Pancreas (tissue), 10 donors: ENCODE measurements around the gene CHCHD3. TPM values are rescaled to one million over a fixed set of nuclear protein-coding genes. Genes with fewer than 3 reads are reported as not detected.
A peak's percentile ranks its signal among the peaks of the same experiment; 100 is the strongest.

Source experiments
- ATAC-seq, 4 donors: fragments of 200-7000 bp; cut with Tn5 transposase; one replicate each; pipeline versions ENCODE4 v1.8.0 to v1.9.1; 2020; ENCODE audit warnings: mild to moderate bottlenecking in 4 of 4, moderate library complexity in 4 of 4
- DNase-seq, 6 donors: peaks; one replicate each; pipeline ENCODE4 v3.0.0-alpha.2; 2020
- FAIRE-seq: peaks from 2 replicates; lab custom pipeline; 2012; peaks lifted over from hg19 to GRCh38; lab: Jason Lieb, UNC
- H3K27ac ChIP-seq, 4 donors: fragments of 200-600 bp; sonication (generic); 1 replicate in 3 of 4; 2 replicates in 1 of 4; pipeline versions ENCODE4 v1.5.0 to v1.8.0; 2020
- H3K27me3 ChIP-seq, 4 donors: fragments of 200-600 bp; one replicate each; pipeline ENCODE4 v1.8.0; 2021
- H3K36me3 ChIP-seq, 3 donors: fragments of 200-600 bp; sonication (generic) in 1 of 3; one replicate each; pipeline versions ENCODE4 v1.5.0 to v1.8.0; 2020 to 2021
- H3K4me1 ChIP-seq, 3 donors: fragments of 200-600 bp; one replicate each; pipeline ENCODE4 v1.8.0; 2021
- H3K4me3 ChIP-seq, 4 donors: fragments of 200-600 bp; sonication (generic) in 2 of 4; one replicate each; pipeline versions ENCODE4 v1.5.0 to v1.8.0; 2020 to 2021
- H3K9me3 ChIP-seq, 4 donors: fragments of 200-600 bp; one replicate each; pipeline ENCODE4 v1.8.0; 2021
- CTCF ChIP-seq, 4 donors: fragments of 200-600 bp; sonication (generic) in 3 of 4; IDR thresholded peaks; one replicate each; pipeline versions ENCODE4 v1.5.0 to v1.8.0; 2021; ENCODE audit warnings: antibody characterized with exemption in 4 of 4
- WGBS, 2 donors: extraction: QIAGEN DNeasy Blood & Tissue Kit; methylation state at CpG; one replicate each; pipeline ENCODE4 v1.1.7; 2013; 5-methylcytosine and 5-hydroxymethylcytosine counted together
- intact Hi-C, 3 donors: fragments of 100-400 bp; cut with DNase I; formaldehyde crosslinking; loops; one replicate each; pipeline versions ENCODE4 v1.11.1 to v1.14.2; 2022
- polyA plus RNA-seq, 2 donors: library from polyadenylated mRNA; stranded (reverse); fragments of 200-250 nt; gene quantifications; one replicate each; pipeline ENCODE4 v1.2.3, GENCODE V29; 2013
- total RNA-seq, 6 donors: library from RNA; stranded (reverse); fragmentation: NEBNext Ultra II Directional in 4 of 6; extraction: Animal tissue kit (Norgen Biotek cat#: 25700) in 4 of 6; gene quantifications; one replicate each; pipeline versions ENCODE4 v1.2.1 to v1.2.4, GENCODE V29; 2021 to 2023
- donor health status: healthy with polysubstance abuse.
- donor health status: DM: no; HTN: no; CAD: no; lungs with moderate emphysema.
- donor health status: DM: no; HTN: no; CAD: no.
- donor health status: control.
- donor health status: control.
- donor health status: Bipolar disorder and iron deficiency.
- donor health status: DM: yes; HTN: yes; CAD: no.
- donor health status: DM: no; HTN: no; CAD: no.
- donor health status: DM: no; HTN: no; CAD: no.
- donor health status: DM: yes; HTN: yes; CAD: no.

Gene CHCHD3
- total and polyA plus RNA-seq, 8 donors: 7.9 to 23.2 (median 19.3) TPM

- H3K27ac ChIP-seq: no peak overlapping the region
- no peaks in the 10 kb centered on the region for H3K27me3 ChIP-seq
- no peak overlapping the region for H3K4me3 ChIP-seq
- 98 to 100% methylated on average over 1 of the region's 1 CpG for WGBS, 2 donors
- intact Hi-C loops: no loop called here
- H3K36me3 ChIP-seq: no peaks in the 10 kb centered on the region
- DNase-seq (no peak), FAIRE-seq (no peak), ATAC-seq (no peak)
- H3K9me3 ChIP-seq: no peaks in the 10 kb centered on the region
- H3K4me1 ChIP-seq: no peaks in the 10 kb centered on the region
- no peak for TF ChIP-seq CTCF (IDR thresholded peaks at IDR 0.05)
Measured at GRCh38 chr7:132854238-132854637, 227.7 kb downstream of the CHCHD3 start.

DNA sequence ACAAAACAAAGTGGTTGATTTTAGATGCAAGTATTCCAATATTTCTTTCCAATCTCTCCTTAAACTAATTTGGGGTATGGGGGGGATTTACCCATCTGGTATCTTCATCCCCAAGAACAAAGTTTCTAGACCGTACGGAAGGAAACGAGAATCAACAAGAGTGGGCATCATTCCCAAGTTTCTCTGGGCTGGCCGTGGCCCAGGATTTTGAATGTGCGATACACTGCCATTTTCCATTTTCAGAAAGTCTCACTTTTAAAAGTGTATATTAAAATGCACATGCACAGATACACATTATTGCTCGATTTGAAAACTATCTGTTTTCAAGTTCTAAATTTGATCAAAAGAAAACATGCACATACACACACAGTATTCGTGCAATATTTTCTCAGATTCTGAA lies 234.5 kb downstream of the CHCHD3 start:
- ATAC-seq: no peak
- no peak for TF ChIP-seq CTCF (IDR thresholded peaks at IDR 0.05)
- H3K27ac ChIP-seq: no peak overlapping the region
- no peaks in the 10 kb centered on the region for H3K4me1 ChIP-seq
- H3K27me3 ChIP-seq: no peaks in the 10 kb centered on the region
- no peak for FAIRE-seq
- H3K9me3 ChIP-seq: no peaks in the 10 kb centered on the region
- DNase-seq: no peak
- no peaks in the 10 kb centered on the region for H3K36me3 ChIP-seq
- no peak overlapping the region for H3K4me3 ChIP-seq
- intact Hi-C loops: no loop called here
- WGBS, 2 donors: 93 to 94% methylated on average over 7 of the region's 7 CpGs

DNA sequence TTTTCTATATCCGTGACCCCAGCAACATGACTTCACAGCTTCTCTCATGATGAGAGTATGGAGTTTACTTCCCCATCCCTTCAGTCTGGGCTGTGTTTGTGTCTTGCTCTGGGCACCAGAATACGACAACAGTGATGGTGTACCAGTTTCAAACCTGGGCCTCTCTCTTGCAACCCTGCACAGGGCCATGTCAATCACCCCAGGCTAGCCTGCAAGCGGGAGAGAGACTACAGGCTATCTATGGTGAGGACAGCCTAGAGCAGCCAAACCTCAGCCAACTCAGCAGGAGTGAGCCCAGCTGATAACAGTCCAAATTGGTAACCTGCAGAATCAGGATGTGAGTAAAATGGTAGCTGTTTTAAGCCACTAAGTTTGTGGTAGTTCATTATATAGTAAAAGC lies 235.8 kb downstream of the CHCHD3 start:
- no peak for TF ChIP-seq CTCF (IDR thresholded peaks at IDR 0.05)
- intact Hi-C loops: no loop called here
- no peaks in the 10 kb centered on the region for H3K27me3 ChIP-seq
- ATAC-seq: no peak
- no peaks in the 10 kb centered on the region for H3K36me3 ChIP-seq
- no peak overlapping the region for H3K4me3 ChIP-seq
- DNase-seq: no peak
- no peak overlapping the region for H3K27ac ChIP-seq
- FAIRE-seq: no peak
- no peaks in the 10 kb centered on the region for H3K9me3 ChIP-seq
- no peaks in the 10 kb centered on the region for H3K4me1 ChIP-seq
- 98 to 100% methylated on average over 3 of the region's 3 CpGs for WGBS, 2 donors

DNA sequence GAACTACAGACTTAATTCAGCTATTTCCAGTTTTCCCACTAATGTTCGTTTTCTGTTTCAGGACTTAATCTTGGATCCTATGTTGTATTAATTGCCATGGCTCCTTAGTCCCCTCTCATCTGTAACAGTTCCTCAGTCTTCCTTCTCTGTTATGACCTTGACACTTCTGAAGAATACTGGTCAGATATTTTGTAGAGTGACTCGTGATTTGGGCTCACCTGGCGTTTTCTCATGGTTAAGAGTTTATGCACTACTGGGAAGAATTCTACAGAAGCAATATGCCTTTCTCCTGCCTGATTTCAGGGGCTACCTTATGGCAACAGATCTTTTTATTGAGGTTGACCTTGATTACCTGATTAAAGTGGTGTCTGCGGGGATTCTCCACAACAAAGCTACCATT lies 239.4 kb downstream of the CHCHD3 start:
- Histone ChIP-seq H3K4me1 (no peaks in the 10 kb centered on the region), H3K4me3 (no peak overlapping the region), H3K27ac (peak overlapping the region in 1 of 4 donors; percentile 22), H3K9me3 (no peaks in the 10 kb centered on the region), H3K27me3 (no peaks in the 10 kb centered on the region), H3K36me3 (no peaks in the 10 kb centered on the region)
- no peak for FAIRE-seq
- peak in 2 of 6 donors; percentile 24 to 46 for DNase-seq
- intact Hi-C loops: no loop called here
- WGBS, 2 donors: 41% methylated on average over 4 of the region's 4 CpGs
- TF ChIP-seq CTCF (IDR thresholded peaks at IDR 0.05): no peak
- peak; percentile 46 to 93 (median 66) for ATAC-seq

DNA sequence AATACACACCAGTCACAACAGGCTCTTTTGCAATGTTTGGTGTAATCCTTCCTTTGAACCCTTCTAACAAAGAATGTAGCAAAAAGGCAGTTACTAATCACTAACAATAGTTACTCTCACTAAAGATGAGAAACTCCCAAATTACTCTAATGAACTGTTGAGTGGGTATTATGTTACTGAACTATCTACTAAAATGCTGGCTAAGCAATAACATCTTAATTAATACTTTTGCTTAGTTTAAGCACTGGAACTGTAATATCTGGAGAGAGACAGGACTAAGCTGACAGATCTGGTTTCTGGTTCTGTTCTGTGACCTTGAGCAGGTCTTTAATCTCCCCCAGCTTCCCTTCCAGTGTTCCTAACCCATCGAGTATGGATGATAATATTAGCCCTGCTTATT lies 241.7 kb downstream of the CHCHD3 start:
- Histone ChIP-seq H3K4me3 (no peak overlapping the region), H3K36me3 (no peaks in the 10 kb centered on the region), H3K4me1 (no peaks in the 10 kb centered on the region), H3K9me3 (no peaks in the 10 kb centered on the region), H3K27ac (no peak overlapping the region), H3K27me3 (no peaks in the 10 kb centered on the region)
- ATAC-seq (no peak), DNase-seq (no peak), FAIRE-seq (no peak)
- TF ChIP-seq CTCF (IDR thresholded peaks at IDR 0.05): no peak
- intact Hi-C loops: no loop called here
- WGBS, 2 donors: 12 to 14% methylated on average over 1 of the region's 1 CpG
